Activated CD4-positive, alpha-beta memory T cell treated with anti-CD3 and anti-CD28 coated beads, Interleukin-2, amount 10 ng/mL, durations not matched to agents 7 days and 5 days (primary cell): Measurements from ENCODE around the gene PHACTR3. TPM values are rescaled to one million over a fixed set of nuclear protein-coding genes. Genes with fewer than 3 reads are reported as not detected.

ENCODE experiments used
- CTCF ChIA-PET: fragments of 350-600 bp; sonication (Branson Sonifier 250); formaldehyde crosslinking; loops from one replicate; lab custom pipeline; 2021; ENCODE audit warnings: antibody characterized with exemption, inconsistent platforms; lab: Charles Lee
- POLR2A ChIA-PET: fragments of 350-600 bp; sonication (Branson Sonifier 250); formaldehyde crosslinking; loops from one replicate; lab custom pipeline; 2021; ENCODE audit warnings: antibody characterized with exemption; lab: Charles Lee
- DNase-seq: peaks from one replicate; pipeline ENCODE4 v3.0.0-alpha.2; 2020
- H3K27ac Mint-ChIP-seq: one replicate; pipeline ENCODE4 v1.8.0; 2021; ENCODE audit warnings: mild to moderate bottlenecking, mixed read lengths
- H3K27me3 Mint-ChIP-seq: one replicate; pipeline ENCODE4 v1.8.0; 2021; ENCODE audit warnings: mixed read lengths
- H3K36me3 Mint-ChIP-seq: one replicate; pipeline ENCODE4 v1.8.0; 2021; ENCODE audit warnings: low read depth, mixed read lengths
- H3K4me1 Mint-ChIP-seq: one replicate; pipeline ENCODE4 v1.8.0; 2021; ENCODE audit warnings: mixed read lengths
- H3K4me3 Mint-ChIP-seq: one replicate; pipeline ENCODE4 v1.8.0; 2021; ENCODE audit warnings: mild to moderate bottlenecking, mixed read lengths
- H3K9me3 Mint-ChIP-seq: one replicate; pipeline ENCODE4 v1.8.0; 2021; ENCODE audit warnings: mixed read lengths
- total RNA-seq, 2 experiments: library from RNA; stranded (reverse); gene quantifications; one replicate each; pipeline ENCODE4 v1.2.3, GENCODE V29; 2021

Gene PHACTR3
- total RNA-seq, 2 experiments from 2014 or later, result not detected

DNA sequence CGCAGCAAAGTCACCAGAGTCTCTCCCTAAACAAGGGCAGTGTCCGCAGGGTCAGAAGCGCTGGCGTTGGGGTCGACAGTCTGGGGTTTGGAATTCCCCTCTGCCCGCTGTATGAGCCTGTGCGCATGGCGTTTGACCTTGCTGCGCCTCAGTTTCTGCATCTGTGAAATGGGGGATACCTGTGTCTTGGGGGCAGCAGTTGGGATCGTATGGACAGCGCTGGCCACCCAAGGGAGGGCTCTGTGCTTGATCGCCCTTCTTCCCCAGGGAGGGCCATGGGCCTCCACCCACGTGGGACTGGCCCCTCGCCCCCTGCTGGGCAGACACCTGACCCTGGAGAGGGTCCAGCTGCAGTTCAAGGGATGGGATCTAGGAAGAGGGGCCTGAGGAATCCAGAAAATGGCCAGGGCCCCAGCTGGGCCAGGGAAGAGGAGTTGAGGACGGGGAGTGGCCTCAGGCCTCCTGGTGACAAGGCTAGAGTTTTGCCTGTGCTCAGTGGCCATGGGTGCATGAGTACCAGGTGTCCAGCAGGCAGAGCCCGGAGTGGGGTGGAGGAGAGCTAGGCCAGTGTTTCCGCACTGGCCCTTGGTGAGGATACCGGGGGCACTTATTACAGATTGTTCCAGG is 26.4 kb upstream of the PHACTR3 start:
- H3K27me3 Mint-ChIP-seq, result peaks cover 33% of the 10 kb centered on the region
- CTCF ChIA-PET, result no interaction called here
- no peak for DNase-seq
- H3K9me3 Mint-ChIP-seq, result no peaks in the 10 kb centered on the region
- POLR2A ChIA-PET, result no interaction called here
- no peaks in the 10 kb centered on the region for H3K36me3 Mint-ChIP-seq
- H3K4me1 Mint-ChIP-seq, result no peaks in the 10 kb centered on the region
- H3K27ac Mint-ChIP-seq, result no peak overlapping the region
- no peak overlapping the region for H3K4me3 Mint-ChIP-seq

DNA sequence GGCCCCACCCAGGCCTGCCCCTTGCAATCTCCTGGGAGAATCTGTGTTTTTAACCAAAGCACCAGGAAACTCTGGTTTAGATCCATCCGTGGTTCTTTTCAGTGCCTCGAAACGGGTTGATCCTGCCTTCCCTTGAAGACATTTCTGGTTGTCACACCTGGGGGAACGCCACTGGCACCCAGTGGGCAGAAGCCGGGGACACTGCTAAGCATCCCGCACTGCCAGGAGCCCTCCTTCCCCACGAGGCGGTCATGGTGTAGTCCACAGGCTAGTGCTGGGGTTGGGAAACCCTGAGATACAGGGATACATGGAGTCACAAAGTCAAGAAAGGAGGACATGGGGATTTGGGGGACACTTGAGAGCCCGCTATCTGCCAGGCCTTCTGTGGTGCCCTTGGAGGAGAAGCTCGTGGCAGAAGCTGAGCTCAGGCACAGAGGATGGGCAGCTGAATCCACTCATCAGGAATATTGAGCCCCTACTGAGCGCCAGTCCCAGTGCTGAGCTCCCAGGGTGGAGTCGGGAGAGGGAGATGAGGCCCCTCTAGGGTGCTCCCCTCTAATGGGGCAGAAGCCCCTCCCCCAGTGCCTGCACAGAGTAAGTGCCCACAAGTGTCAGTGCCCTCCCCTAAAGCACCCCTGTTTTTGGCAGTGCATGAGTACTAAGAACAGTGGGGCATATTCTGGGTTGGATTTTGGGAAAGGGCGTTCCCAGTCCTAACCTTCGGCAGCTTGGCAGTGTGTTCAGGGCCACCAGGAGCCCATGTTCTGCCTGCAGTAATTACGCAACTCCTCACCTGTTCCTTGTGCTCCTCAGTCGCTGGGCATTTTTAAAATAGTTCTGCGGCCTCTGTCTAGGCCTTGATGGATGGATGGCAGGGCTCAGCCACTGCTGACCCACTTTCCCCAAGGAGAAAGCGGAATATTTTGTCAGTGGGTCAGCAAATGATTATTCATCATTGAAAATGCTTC is 25.6 kb upstream of the PHACTR3 start:
- Mint-ChIP-seq H3K36me3 (no peaks in the 10 kb centered on the region), H3K4me1 (no peaks in the 10 kb centered on the region), H3K27me3 (peaks cover 32% of the 10 kb centered on the region), H3K9me3 (no peaks in the 10 kb centered on the region), H3K27ac (no peak overlapping the region), H3K4me3 (no peak overlapping the region)
- ChIA-PET POLR2A (no interaction called here), CTCF (interaction anchor here (1.2 kb wide), 1 partner anchor 8 kb away, joined by 3 read pairs; no protein-coding TSS in a partner anchor)
- no peak for DNase-seq

DNA sequence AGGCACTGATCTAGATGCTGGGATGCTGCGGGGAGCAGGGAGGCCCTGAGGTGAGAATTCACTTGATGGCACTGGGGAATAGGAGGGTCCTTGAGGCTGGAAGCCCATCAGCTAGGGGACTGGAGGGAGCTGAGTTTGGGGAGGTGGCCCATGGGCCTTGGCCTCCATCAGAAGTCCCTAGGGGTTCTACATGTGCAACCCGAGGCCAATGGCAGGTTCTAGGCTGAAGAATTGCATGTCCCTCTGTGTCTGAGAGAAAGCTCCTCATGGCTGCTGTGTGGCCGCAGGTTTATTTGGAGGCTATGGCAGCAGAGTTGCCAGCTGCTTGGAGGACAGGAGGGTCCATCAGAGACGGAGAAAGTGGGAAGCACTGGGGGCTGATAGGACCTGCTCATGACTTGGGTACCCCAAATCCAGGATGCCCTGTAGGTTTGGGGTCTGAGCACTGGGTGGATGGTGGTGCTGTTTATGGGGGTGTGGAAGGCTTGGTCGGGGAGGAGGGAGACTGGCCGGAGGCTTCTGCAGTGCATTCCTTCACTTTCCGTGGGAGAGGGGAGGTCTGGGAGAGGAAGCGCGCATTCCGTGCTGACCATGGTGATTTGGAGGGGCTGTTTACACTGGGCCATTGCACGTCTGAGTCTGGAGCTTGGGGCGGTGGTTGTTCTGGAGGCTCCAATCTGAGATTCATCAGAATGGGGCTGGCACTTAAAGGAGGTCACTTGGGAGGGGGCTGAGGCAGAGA is 24.8 kb upstream of the PHACTR3 start:
- Mint-ChIP-seq H3K4me1 (no peaks in the 10 kb centered on the region), H3K27ac (no peak overlapping the region), H3K4me3 (no peak overlapping the region), H3K9me3 (no peaks in the 10 kb centered on the region), H3K36me3 (no peaks in the 10 kb centered on the region), H3K27me3 (peaks cover 32% of the 10 kb centered on the region)
- no peak for DNase-seq
- ChIA-PET POLR2A (no interaction called here), CTCF (interaction anchor here (1.2 to 1.5 kb wide), 2 partner anchors 9 to 19 kb away, joined by 3 to 5 read pairs; no protein-coding TSS in a partner anchor)

DNA sequence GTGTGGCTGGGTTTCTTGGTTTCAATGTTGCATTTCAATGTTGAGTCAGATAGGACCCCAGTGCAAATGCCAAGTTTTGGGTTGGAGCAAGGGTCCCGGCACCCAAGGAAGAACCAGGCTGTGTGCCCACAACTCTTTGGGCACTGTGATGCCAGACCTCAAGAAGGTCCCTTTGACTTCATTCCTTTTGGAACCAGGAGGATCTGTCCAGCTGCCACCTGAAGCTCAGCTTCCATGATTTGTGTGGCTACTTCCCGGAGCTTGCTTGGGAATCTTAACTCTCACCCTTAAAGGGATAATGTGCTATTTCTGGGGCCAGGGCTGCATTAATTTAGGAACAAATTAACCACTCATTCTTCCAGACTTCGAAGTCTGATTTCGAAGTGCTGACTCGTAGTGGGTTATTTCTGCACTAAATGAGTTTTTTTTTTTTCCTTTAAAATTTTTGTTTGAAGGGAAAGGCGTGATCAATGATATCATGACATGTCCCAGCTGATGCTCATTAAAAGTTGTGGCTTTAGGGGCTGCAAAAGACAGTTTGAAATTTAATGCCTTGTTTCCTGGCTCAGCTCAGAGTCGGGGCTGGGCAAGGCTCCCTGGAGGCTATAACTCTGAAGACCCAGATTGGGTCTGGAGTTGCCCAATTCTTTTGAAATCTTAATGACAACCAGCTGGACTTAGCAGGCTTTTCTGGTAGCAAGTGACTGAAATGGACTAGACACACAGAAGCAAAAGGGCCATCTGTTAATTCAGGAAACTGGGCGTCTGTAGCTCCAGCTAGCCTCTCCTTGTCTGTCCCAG is 24.0 kb upstream of the PHACTR3 start:
- Mint-ChIP-seq H3K27ac (no peak overlapping the region), H3K27me3 (peaks cover 31% of the 10 kb centered on the region), H3K9me3 (no peaks in the 10 kb centered on the region), H3K4me1 (no peaks in the 10 kb centered on the region), H3K36me3 (no peaks in the 10 kb centered on the region), H3K4me3 (no peak overlapping the region)
- ChIA-PET POLR2A (no interaction called here), CTCF (interaction anchor here (0.8 to 1.5 kb wide), 4 partner anchors 8 to 18 kb away, joined by 3 to 5 read pairs (median 4); no protein-coding TSS in a partner anchor)
- DNase-seq, result no peak

DNA sequence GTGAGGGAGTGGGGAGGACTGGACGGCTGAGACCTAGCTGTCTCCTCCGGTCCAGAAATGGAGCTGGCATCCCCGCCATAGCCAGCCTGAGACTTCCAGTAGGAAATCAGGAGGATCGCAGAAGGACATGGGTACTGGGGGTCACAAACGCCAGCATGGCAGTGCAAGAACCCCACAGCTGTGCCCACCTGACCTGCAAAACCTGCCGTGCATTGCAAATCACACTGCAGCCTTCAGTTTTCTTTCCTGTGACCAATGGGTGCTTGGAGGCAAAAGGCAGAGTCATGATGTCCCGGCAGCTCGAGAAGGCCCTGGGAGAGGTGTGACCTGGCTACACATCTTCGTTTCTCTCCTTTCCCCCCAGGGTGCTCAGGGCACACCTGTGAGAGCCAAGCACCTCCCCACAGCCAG is 23.3 kb upstream of the PHACTR3 start:
- no peak for DNase-seq
- Mint-ChIP-seq H3K4me3 (no peak overlapping the region), H3K36me3 (no peaks in the 10 kb centered on the region), H3K9me3 (no peaks in the 10 kb centered on the region), H3K27me3 (peaks cover 25% of the 10 kb centered on the region), H3K4me1 (peaks cover 6% of the 10 kb centered on the region), H3K27ac (no peak overlapping the region)
- CTCF ChIA-PET, result interaction anchor here (0.7 to 1.5 kb wide), 5 partner anchors 9 to 1477 kb away, joined by 3 to 5 read pairs (median 4); no protein-coding TSS in a partner anchor
- POLR2A ChIA-PET, result no interaction called here

DNA sequence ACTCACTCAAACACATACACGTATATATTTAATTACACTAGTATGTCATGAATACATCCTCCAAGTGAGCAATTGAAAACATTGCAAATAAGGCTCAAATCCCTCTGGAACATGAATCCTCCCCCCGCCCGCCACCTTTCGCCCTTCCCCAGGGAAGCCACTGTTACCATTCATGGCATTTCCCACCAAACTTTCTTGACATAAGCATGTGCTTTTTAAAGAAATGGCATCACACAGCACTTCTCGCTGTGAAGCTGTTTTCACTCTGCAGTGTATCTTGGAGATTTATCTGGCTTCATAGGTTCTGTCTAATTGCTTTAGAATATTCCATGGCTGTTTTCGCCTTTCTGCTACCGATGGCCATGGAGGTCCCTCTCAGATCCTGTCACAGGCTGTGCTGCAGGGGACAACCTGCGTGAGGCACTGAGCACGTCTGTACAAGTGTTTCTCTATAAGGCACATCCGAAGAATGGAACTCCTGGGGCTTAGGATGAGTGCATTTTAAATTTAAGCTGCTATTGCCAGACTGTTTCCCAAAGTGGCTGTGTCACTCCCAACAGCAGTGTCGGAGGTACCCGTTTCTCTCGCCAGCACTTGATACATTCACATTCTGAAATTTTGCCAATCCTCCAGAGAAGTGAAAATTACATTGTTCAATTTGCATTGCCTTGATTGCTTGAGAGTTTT is 22.2 kb upstream of the PHACTR3 start:
- Mint-ChIP-seq H3K27me3 (peaks cover 17% of the 10 kb centered on the region), H3K4me1 (peaks cover 9% of the 10 kb centered on the region), H3K9me3 (no peaks in the 10 kb centered on the region), H3K4me3 (no peak overlapping the region), H3K36me3 (no peaks in the 10 kb centered on the region), H3K27ac (no peak overlapping the region)
- ChIA-PET POLR2A (no interaction called here), CTCF (interaction anchor here (0.6 to 0.7 kb wide), 3 partner anchors 17 to 1476 kb away, joined by 3 to 5 read pairs (median 4); no protein-coding TSS in a partner anchor)
- no peak for DNase-seq

DNA sequence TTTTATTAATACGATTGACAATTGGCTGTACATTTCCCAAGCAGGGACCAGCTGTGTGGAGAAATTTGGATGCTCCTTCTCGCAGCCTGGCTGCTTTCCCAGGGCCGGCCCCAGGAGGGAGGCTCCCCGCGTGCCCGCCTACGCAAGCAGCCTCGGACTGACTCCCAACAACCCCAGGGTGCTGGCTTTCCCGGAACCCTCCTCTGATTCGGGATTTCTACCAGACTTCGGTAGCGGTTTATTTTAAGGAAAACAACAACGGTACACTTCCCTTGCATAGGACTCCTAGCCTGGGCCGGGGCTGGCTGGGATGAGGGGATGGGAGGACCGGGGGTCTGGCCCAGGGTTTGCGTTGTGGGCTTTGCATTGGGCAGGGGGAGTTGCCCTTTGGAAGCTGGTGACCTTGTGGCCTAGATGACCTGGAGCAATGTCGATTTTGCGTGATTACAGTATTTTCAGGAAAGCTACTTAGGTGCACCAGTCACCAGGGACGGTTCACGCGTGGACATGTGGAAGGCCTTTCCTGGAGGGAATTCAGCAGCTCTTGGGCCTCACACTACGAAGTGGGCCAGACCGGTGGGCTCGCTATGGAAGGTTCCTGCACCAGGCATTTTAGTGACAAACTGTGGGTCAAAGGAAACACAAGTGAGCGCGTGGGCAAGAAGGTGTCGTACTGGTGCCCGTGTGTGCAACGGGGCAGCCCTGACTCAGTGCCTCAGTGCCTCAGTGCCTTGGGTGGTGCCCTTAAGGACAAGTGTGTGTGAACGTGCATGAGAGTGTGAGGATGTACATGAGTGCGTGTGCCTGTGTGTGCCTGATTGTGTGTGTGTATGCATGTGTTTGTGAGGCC is 20.7 kb upstream of the PHACTR3 start:
- CTCF ChIA-PET, result no interaction called here
- Mint-ChIP-seq H3K9me3 (no peaks in the 10 kb centered on the region), H3K27me3 (peaks cover 10% of the 10 kb centered on the region), H3K27ac (no peak overlapping the region), H3K36me3 (no peaks in the 10 kb centered on the region), H3K4me1 (peaks cover 9% of the 10 kb centered on the region), H3K4me3 (no peak overlapping the region)
- POLR2A ChIA-PET, result interaction anchor here (1.2 kb wide), 1 partner anchor 15 kb away, joined by 4 read pairs; no protein-coding TSS in a partner anchor
- DNase-seq, result no peak

DNA sequence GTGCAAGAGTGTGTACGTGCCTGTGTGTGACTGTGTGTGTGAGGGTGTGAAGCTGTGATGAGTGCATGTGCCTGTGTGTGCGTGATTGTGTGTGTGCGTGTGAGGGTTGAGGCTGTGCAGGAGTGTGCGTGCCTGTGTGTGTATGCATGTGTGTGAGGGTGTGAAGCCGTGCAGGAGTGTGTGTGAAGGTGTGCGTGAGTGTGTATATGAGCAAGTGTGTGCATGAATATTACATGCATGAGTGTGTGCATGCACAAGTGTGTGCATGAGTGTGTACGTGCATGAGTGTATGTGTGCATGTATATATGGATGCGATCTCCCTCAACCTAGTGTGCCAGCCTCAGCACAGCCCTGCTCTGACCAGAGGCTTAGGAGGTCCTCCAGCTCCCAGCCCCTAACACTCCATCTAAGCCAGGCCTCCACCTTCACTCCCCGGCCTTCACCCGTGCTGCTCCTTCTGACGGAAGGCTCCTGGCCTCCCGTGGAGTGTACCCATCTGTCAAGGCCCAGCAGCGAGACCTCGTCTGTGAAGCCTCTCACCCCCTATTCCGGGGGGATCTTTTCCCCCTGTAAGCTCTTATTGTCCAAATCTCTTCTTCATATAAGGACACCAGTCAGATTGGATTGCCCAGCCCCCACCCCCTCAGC is 19.9 kb upstream of the PHACTR3 start:
- H3K9me3 Mint-ChIP-seq, result no peaks in the 10 kb centered on the region
- POLR2A ChIA-PET, result no interaction called here
- H3K4me3 Mint-ChIP-seq, result no peak overlapping the region
- peaks cover 8% of the 10 kb centered on the region for H3K27me3 Mint-ChIP-seq
- H3K27ac Mint-ChIP-seq, result no peak overlapping the region
- CTCF ChIA-PET, result interaction anchor here (1.1 kb wide), 1 partner anchor 14 kb away, joined by 3 read pairs; no protein-coding TSS in a partner anchor
- no peak for DNase-seq
- peaks cover 9% of the 10 kb centered on the region for H3K4me1 Mint-ChIP-seq
- H3K36me3 Mint-ChIP-seq, result no peaks in the 10 kb centered on the region

DNA sequence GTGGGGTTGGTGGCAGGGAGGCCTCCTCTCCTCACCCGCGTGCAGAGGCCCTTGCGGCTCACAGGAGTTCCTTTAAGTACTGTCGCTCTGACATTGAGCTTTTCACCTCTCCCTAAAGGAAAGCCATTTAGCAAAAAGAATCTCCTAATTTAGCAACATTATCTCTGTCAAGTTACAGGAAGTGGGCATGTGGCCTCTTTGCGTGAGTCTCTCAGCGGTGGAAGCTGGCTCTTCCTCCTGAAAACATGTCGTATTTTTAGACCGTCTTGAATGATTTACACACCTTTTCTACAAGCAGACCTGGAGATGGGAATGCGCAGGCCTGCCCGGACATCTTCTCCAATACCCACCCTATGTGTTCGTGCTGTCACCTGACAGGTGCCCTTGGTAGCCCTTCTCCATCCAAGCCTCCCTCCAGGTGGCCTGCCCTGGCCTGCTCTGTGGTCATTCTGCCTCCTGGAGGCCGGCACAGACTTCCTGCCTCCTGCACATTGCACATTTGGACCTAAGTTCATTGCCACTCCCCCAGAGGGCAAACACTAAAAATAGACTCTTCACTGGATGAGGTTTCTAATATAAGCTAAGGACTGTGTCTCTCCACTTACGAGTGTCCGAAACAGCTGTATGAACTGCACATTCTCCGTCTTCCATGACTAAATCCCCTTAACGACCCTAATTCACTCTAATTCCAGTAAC is 18.5 kb upstream of the PHACTR3 start:
- H3K4me1 Mint-ChIP-seq, result peaks cover 9% of the 10 kb centered on the region
- H3K4me3 Mint-ChIP-seq, result no peak overlapping the region
- peaks cover 4% of the 10 kb centered on the region for H3K27me3 Mint-ChIP-seq
- H3K9me3 Mint-ChIP-seq, result no peaks in the 10 kb centered on the region
- no peak for DNase-seq
- H3K36me3 Mint-ChIP-seq, result no peaks in the 10 kb centered on the region
- POLR2A ChIA-PET, result no interaction called here
- CTCF ChIA-PET, result interaction anchor here (1.1 kb wide), 1 partner anchor 12 kb away, joined by 3 read pairs; no protein-coding TSS in a partner anchor
- H3K27ac Mint-ChIP-seq, result no peak overlapping the region

DNA sequence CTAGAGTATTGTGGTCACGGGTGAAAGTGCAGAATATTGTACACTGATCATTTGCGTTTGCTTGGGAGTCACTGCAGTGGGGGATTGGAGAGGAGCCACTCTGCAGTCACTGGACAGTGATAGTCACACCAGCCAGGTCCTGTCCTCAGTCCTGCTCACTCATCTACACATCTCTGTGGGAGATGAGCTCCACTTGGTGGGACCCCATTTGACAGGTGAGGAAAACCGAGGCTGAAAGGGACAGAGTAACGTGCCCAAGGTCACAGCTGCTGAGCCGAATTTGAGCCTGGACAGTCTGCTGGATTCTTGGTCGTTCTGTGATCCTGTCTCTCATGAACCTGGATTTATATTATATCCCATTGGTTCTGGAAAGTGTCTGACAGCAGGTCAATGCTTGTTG is 17.7 kb upstream of the PHACTR3 start:
- H3K27me3 Mint-ChIP-seq, result peaks cover 4% of the 10 kb centered on the region
- DNase-seq, result no peak
- POLR2A ChIA-PET, result no interaction called here
- CTCF ChIA-PET, result no interaction called here
- no peak overlapping the region for H3K27ac Mint-ChIP-seq
- H3K36me3 Mint-ChIP-seq, result no peaks in the 10 kb centered on the region
- peaks cover 9% of the 10 kb centered on the region for H3K4me1 Mint-ChIP-seq
- no peaks in the 10 kb centered on the region for H3K9me3 Mint-ChIP-seq
- H3K4me3 Mint-ChIP-seq, result no peak overlapping the region
